ELR (cell line): Measurements from ENCODE around the gene IQCK.

Experiments used
- DNase-seq: peaks from one replicate; pipeline ENCODE4 v3.0.0-alpha.2; 2015; ENCODE audit warnings: low read depth

The IQCK gene

DNA sequence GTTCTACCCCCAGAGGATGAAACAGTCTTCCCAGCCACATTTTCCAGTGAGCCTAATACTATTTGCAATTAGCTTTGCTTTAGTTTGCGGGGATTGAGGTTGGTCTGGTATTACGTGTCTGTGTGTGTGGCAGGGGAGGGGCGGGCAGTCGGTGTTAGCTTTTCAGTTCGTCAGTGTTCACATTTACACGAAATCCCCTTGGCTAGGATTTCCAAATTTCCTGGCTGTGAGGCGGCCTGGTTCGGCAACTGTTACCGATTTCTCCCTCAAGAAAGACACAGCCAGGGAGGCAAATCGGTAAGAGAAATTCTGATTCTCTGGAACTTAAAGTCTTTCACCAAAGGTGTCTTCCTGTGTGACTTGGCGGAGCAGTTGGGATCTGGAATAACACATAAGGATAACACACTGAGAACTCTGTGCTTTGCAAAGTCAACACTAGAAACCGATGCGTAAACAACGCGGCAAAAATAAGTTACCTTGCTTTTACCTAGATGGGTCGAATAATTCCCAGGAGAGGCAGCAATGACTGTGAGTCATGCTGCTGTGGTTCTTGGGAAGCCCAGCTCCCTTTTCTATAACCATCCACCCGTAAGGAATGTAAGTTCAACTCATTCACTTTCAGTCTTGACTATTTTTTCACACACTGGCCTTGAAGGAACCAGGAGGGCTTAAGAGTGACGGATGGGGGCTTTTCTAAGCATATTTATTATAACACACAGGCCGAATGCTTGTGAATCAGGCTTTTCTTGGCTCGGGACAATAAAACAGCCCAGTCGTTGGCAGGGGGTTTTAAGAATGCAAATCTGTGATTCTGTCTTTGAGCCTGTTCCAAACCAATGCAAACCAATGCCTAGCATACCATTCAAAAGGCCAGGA, 142.3 kb downstream of the IQCK start:
- DNase-seq = peak; percentile 21

DNA sequence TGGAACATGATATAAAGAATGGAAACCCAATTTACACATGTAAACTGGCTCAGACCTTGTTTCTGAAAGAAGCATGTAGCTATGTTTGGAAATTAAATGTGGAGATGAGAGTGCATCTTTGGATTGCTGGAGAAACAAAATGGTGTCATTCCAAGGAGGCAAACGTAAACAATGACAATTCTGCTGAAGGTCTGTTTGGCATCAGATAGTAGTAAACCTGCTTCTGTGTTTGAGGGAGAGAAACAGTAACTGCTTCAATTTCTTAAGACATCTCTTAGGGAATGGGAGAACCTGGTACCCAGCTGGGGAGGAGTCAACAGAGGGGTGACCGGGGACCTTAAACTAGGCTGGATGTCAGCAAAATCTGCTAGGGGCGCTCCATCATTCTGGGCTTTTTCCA, 143.1 kb downstream of the IQCK start:
- DNase-seq = no peak

- DNase-seq = no peak
Measured at GRCh38 chr16:19861811-19862327, 143.8 kb downstream of the IQCK start.

GRCh38 chr16:19863990-19864389, 145.9 kb downstream of the IQCK start:
- no peak for DNase-seq

GRCh38 chr16:19864566-19864965, 146.5 kb downstream of the IQCK start:
- no peak for DNase-seq

DNA sequence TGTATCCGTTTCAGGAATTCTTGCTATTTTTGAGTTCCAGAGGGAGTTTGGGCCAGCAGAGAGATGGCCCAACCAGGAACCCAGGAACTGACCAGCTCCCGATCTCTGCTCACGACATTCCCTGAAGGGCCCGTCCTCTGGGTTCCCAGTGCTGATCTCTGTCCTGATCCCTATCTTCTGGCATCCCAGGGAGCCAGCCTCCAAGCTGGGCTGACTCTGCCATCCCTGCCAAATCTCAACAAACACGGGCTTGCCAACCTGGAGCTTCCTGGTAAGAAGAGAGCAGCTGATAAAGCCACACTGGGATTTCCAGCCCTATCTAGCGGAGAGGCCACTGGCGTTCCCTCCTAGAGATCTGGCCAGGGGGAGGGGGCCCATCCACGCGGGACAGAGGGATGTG, 150.3 kb downstream of the IQCK start:
- no peak for DNase-seq

- DNase-seq = no peak
Measured at GRCh38 chr16:19871721-19872120, 153.7 kb downstream of the IQCK start.

- no peak for DNase-seq
Measured at GRCh38 chr16:19872179-19872863, 154.2 kb downstream of the IQCK start.

DNA sequence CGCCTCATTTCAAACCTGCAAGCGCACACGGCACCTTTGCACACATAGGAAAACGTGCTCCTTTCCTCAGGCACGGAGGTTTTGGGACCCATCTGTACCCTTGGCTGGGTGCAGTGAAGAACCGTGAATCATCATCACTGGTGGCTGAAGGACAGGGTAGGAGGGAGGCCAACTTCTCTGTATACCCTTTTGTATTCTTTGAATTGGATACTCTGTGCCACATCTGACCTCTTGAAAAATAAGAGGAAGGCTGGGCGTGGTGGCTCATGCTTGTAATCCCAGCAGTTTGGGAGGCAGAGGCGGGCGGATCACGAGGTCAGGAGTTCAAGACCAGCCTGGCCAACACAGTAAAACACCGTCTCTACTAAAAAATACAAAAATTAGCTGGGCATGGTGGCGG, 154.9 kb downstream of the IQCK start:
- DNase-seq = no peak

DNA sequence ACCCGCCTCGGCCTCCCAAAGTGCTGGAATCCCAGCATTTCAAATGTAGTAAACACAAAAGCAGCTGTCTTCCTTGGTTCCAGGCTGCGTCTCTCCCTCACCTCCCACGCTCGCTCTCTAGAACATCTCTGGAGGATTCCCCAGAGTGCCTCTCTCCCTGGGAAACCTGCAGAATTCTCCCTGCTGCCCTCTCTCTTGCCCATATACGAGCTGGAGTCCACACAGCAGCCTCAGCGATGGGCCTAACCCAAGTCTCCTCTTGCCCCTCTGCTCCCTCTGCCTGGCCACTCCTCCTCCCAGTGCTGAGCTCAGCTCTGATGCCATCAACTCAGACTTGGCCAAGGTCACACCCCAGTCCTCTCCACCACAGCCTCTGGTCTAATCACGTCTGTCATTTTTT, 156.0 kb downstream of the IQCK start:
- no peak for DNase-seq

- no peak for DNase-seq
Measured at GRCh38 chr16:19874851-19875546, 156.9 kb downstream of the IQCK start.

- DNase-seq = no peak
Measured at GRCh38 chr16:19875900-19876299, 157.8 kb downstream of the IQCK start.

DNA sequence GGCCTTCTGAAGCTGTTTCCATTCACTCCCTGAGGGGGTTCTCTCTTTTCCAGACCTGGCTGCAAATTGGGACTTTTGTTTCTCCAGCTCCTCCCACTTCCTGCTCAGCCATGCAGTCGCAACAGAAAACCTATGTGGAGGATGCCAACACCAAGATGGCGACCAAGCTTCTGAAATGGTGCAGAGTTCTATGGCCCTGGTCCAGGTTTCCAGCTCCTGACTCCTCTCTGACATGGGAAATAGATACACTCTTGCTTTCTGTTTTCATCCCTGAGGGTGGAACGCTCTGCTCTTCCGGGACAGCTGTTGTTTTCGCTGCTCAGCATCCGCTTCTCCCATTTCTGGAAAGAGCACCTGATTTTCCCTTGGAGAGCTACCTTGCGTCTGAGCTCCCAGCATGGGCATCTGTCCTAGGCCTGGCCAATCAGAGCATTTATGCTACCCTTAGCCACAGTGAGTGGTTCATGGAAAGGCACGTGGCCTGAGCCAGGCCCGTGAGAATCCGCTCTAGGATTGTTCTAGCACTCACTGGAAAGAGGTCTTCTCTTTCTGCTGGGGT, 158.5 kb downstream of the IQCK start:
- DNase-seq = no peak

GRCh38 chr16:19878757-19879156, 160.7 kb downstream of the IQCK start:
- no peak for DNase-seq

DNA sequence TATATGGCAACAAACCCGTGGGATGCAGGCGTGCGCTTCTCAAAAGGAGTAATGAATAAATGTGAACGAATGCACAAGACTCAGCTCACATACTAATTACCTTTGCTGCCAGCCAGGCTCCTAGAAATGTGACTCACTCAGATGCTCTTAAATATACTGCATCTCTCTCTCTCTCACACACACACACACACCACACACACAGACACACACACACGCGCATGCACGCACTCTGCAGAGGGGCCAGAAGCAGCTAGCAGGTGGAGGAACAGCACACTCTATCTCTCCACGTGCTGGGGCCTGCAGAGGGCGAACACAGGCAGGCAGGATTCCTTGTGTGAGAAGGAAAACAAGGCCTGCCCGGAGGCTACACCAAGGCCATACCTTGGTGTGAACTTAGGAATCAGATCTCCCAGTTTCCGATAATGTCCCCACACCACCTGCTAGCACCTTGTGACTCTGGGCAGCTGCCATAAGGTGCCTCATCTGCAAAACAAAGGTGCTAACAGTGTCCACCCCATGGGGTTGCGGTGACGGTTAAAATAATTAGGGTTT, 161.2 kb downstream of the IQCK start:
- no peak for DNase-seq

GRCh38 chr16:19881028-19881427, 163.0 kb downstream of the IQCK start:
- no peak for DNase-seq

GRCh38 chr16:19881783-19882182, 163.7 kb downstream of the IQCK start:
- no peak for DNase-seq

DNA sequence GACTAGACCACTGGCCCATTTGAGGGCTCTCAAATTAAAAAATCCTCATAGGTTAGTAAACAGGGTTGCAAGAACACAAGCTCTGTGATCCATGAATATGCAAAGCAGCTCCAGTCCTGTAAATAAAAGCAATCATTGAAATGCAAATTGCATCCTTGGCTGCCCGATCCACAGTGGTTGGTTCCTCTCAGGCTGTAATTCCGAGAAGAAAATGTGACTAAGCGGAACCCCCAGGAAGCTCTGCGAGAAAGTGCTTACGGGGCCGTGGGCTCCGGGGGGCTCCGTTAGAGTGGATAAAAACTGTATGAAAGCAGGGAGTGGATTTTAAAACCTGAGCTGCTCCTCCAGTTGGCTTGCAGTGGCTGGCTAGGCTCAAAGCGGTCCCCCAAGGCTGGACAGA, 164.1 kb downstream of the IQCK start:
- no peak for DNase-seq

- no peak for DNase-seq
Measured at GRCh38 chr16:19882646-19883045, 164.6 kb downstream of the IQCK start.

DNA sequence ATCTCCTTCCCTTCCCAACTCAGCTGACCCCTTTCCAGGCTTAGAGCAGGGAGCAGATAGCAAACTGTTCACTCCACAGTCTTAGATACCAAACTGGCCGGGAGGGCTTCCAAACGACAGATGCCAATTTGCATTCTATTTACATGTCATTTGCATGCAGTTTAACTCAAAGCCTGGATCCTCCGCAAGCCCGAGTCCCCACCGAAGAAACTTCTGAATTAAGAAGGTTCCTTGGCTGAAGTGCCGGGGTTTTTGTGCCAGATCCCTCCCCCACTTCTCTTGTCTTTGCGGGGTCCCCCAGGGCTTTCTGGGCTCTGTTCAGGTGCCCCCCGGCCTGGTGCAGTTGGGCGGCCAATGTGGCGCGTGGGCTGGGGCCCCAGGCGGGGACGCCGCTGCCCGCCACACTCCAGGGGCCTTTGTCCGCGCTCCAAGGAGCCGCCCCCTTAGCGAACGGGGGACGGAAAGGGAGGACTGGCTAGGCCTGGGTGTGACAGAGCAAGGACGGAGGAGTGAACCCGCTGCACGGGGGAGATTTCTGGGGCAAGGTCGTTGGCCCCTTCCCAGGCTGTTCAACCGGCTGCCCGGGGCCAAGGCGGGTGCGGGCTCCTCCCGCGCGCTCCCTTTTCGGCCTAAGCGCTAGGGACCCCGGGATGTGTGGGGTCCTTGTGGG, 165.4 kb downstream of the IQCK start:
- DNase-seq = peak; percentile 10

- peak; percentile 22 for DNase-seq
Measured at GRCh38 chr16:19883966-19884485, 166.0 kb downstream of the IQCK start.
